CD14-positive monocyte (primary cell): ENCODE data around the gene GPS1. TPM values are rescaled to one million over a fixed set of nuclear protein-coding genes. Genes with fewer than 3 reads are reported as not detected.

Experiments
- DNase-seq, 3 donors: peaks; one replicate each; pipeline ENCODE4 v3.0.0-alpha.2; 2011 to 2022
- H2AFZ ChIP-seq: 2 replicates; pipeline ENCODE4 v1.6.0; 2012; ENCODE audit warnings: mild to moderate bottlenecking, low read depth, low read length, inconsistent platforms; ENCODE audit not compliant: insufficient read depth, poor library complexity, severe bottlenecking
- H3K27ac ChIP-seq, 2 donors: 1 replicate in 1 of 2; 2 replicates in 1 of 2; pipeline ENCODE4 v1.5.1; 2012 to 2013; ENCODE audit warnings: low read length in 2 of 2, control low read depth in 1 of 2, inconsistent platforms in 1 of 2, low read depth in 1 of 2, mild to moderate bottlenecking in 1 of 2
- H3K27me3 ChIP-seq, 2 donors: one replicate each; pipeline versions ENCODE4 v1.6.0 to v1.6.1; 2011 to 2013; ENCODE audit warnings: low read length in 2 of 2; ENCODE audit not compliant: control insufficient read depth in 2 of 2, insufficient read depth in 2 of 2
- H3K36me3 ChIP-seq, 2 donors: replicated peaks in 1 of 2; 1 replicate in 1 of 2; 2 replicates in 1 of 2; pipeline versions ENCODE4 v1.5.1 to v1.6.1; 2012 to 2013; ENCODE audit warnings: low read length in 2 of 2, control low read depth in 1 of 2, inconsistent platforms in 1 of 2, mild to moderate bottlenecking in 1 of 2; ENCODE audit not compliant: insufficient read depth in 2 of 2, control insufficient read depth in 1 of 2
- H3K4me1 ChIP-seq, 2 donors: 1 replicate in 1 of 2; 2 replicates in 1 of 2; pipeline versions ENCODE4 v1.5.1 to v1.6.1; 2012 to 2013; ENCODE audit warnings: low read length in 2 of 2, control low read depth in 1 of 2, inconsistent platforms in 1 of 2, mild to moderate bottlenecking in 1 of 2, moderate library complexity in 1 of 2; ENCODE audit not compliant: insufficient read depth in 2 of 2, control insufficient read depth in 1 of 2
- H3K4me2 ChIP-seq: replicated peaks from 2 replicates; pipeline ENCODE3; 2012; ENCODE audit warnings: low read length, moderate library complexity, mild to moderate bottlenecking; ENCODE audit not compliant: poor library complexity, severe bottlenecking; ENCODE audit errors: extremely low read depth
- H3K4me3 ChIP-seq, 3 experiments: fragments of 200-600 bp in 1 of 3; sonication (generic) in 1 of 3; replicated peaks in 1 of 3; 1 replicate in 2 of 3; 2 replicates in 1 of 3; pipeline ENCODE4 v1.5.1; 2011 to 2013; ENCODE audit warnings: low read length in 3 of 3, mild to moderate bottlenecking in 3 of 3, control low read depth in 2 of 3, low read depth in 2 of 3, inconsistent platforms in 1 of 3, moderate library complexity in 1 of 3
- H3K79me2 ChIP-seq: 2 replicates; pipeline ENCODE4 v1.6.0; 2012; ENCODE audit warnings: mild to moderate bottlenecking, control low read depth, inconsistent platforms, low read length, moderate library complexity; ENCODE audit not compliant: insufficient read depth
- H3K9ac ChIP-seq: 2 replicates; pipeline ENCODE4 v1.6.0; 2017; ENCODE audit warnings: low read length, mild to moderate bottlenecking; ENCODE audit not compliant: insufficient read depth, poor library complexity, severe bottlenecking
- H3K9me3 ChIP-seq, 2 donors: replicated peaks in 1 of 2; 1 replicate in 1 of 2; 2 replicates in 1 of 2; pipeline versions ENCODE4 v1.5.1 to v1.6.1; 2012 to 2013; ENCODE audit warnings: low read length in 2 of 2, control low read depth in 1 of 2; ENCODE audit not compliant: control insufficient read depth in 1 of 2, insufficient read depth in 1 of 2
- H4K20me1 ChIP-seq: 2 replicates; pipeline ENCODE4 v1.6.0; 2012; ENCODE audit warnings: mild to moderate bottlenecking, low read length, control low read depth, moderate library complexity; ENCODE audit not compliant: insufficient read depth
- H3K27ac Mint-ChIP-seq, 7 donors: one replicate each; pipeline ENCODE4 v1.8.0; 2020; ENCODE audit warnings: mild to moderate bottlenecking in 7 of 7, mixed read lengths in 7 of 7, moderate library complexity in 6 of 7, inconsistent platforms in 2 of 7
- H3K27me3 Mint-ChIP-seq, 3 donors: one replicate each; pipeline ENCODE4 v1.8.0; 2021 to 2022; ENCODE audit warnings: low read depth in 3 of 3, mild to moderate bottlenecking in 3 of 3, mixed read lengths in 3 of 3, moderate library complexity in 3 of 3, inconsistent platforms in 1 of 3
- H3K36me3 Mint-ChIP-seq, 2 donors: one replicate each; pipeline ENCODE4 v1.8.0; 2020; ENCODE audit warnings: mixed read lengths in 2 of 2, inconsistent platforms in 1 of 2, mild to moderate bottlenecking in 1 of 2
- H3K4me1 Mint-ChIP-seq: one replicate; pipeline ENCODE4 v1.8.0; 2020; ENCODE audit warnings: mild to moderate bottlenecking, mixed read lengths
- H3K4me3 Mint-ChIP-seq, 2 donors: one replicate each; pipeline ENCODE4 v1.8.0; 2020; ENCODE audit warnings: mild to moderate bottlenecking in 2 of 2, mixed read lengths in 2 of 2, moderate library complexity in 1 of 2
- H3K9me3 Mint-ChIP-seq, 7 donors: one replicate each; pipeline ENCODE4 v1.8.0; 2020 to 2022; ENCODE audit warnings: mixed read lengths in 7 of 7, mild to moderate bottlenecking in 6 of 7, moderate library complexity in 6 of 7, inconsistent platforms in 2 of 7
- WGBS: methylation state at CpG from one replicate; pipeline ENCODE4 v1.1.5; 2013; ENCODE audit warnings: missing lambda C conversion rate; ENCODE audit not compliant: insufficient coverage; 5-methylcytosine and 5-hydroxymethylcytosine counted together
- intact Hi-C, 2 donors: fragments of 100-400 bp; cut with micrococcal nuclease; formaldehyde crosslinking; loops; one replicate each; pipeline versions ENCODE4 v1.15.0 to v1.15.1; 2023
- polyA plus RNA-seq, 3 donors: library from polyadenylated mRNA; depleted of rRNA in 1 of 3; unstranded in 2 of 3; stranded (reverse) in 1 of 3; fragments of 300-500 nt in 2 of 3; fragments of >200 nt in 1 of 3; fragmentation: Illumina TruSeq in 2 of 3; gene quantifications; 1 replicate in 2 of 3; 2 replicates in 1 of 3; pipeline ENCODE4 v1.2.3, GENCODE V29; 2012 to 2021
- TF ChIP-seq, protein P1 (sequence below): fragments of 200-600 bp; IDR thresholded peaks from one replicate; pipeline ENCODE4 v1.8.0; 2022; ENCODE audit warnings: antibody characterized with exemption, mild to moderate bottlenecking

GPS1 gene
- polyA plus RNA-seq, 3 donors, result 101 to 130 (median 110) TPM

DNA sequence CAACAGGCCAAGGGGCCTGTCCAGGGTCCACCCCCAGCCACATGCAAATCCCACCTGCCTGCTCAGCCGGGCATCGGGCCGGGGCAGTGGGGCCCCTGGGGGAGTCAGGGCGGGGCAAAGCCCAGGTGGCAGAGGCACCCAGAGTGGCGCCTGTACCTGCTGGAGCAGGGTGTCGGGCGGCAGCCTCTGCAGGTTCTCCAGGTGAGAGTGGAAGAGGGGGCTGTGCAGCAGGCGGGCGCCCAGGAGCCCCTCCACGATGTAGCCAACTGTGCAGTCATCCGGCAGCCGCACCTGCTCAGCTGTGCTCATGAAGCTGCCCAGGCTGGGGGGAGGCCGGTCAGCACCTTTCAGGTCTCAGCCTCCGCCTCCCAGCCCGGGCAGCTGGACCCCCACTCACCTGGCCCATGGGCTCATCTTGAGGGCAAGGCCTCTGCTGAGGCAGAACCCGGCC lies 2.2 kb upstream of the GPS1 start:
- H3K27me3 Mint-ChIP-seq, result no peaks in the 10 kb centered on the region
- no peak overlapping the region for H3K27ac Mint-ChIP-seq
- no peak overlapping the region for H3K9ac ChIP-seq
- H3K9me3 ChIP-seq, result no peaks in the 10 kb centered on the region
- intact Hi-C loops, result no loop called here
- no peak for DNase-seq
- H3K79me2 ChIP-seq, result peaks cover 24% of the 10 kb centered on the region
- H3K4me3 ChIP-seq, result no peak overlapping the region
- H3K36me3 ChIP-seq, result peaks cover 33 to 42% of the 10 kb centered on the region in 2 donors
- peaks cover 19% of the 10 kb centered on the region for H3K4me1 Mint-ChIP-seq
- H3K36me3 Mint-ChIP-seq, result peaks cover 19 to 49% of the 10 kb centered on the region in 2 donors
- peaks cover 20 to 29% of the 10 kb centered on the region in 2 donors for H3K4me1 ChIP-seq
- H3K4me2 ChIP-seq, result no peak overlapping the region
- no peaks in the 10 kb centered on the region for H3K27me3 ChIP-seq
- H4K20me1 ChIP-seq, result peaks cover 23% of the 10 kb centered on the region
- no peak overlapping the region for H3K4me3 Mint-ChIP-seq
- no peak overlapping the region for H2AFZ ChIP-seq
- 97% methylated on average over 11 of the region's 16 CpGs for WGBS
- no peaks in the 10 kb centered on the region for H3K9me3 Mint-ChIP-seq
- H3K27ac ChIP-seq, result no peak overlapping the region
- TF ChIP-seq, protein P1, sequence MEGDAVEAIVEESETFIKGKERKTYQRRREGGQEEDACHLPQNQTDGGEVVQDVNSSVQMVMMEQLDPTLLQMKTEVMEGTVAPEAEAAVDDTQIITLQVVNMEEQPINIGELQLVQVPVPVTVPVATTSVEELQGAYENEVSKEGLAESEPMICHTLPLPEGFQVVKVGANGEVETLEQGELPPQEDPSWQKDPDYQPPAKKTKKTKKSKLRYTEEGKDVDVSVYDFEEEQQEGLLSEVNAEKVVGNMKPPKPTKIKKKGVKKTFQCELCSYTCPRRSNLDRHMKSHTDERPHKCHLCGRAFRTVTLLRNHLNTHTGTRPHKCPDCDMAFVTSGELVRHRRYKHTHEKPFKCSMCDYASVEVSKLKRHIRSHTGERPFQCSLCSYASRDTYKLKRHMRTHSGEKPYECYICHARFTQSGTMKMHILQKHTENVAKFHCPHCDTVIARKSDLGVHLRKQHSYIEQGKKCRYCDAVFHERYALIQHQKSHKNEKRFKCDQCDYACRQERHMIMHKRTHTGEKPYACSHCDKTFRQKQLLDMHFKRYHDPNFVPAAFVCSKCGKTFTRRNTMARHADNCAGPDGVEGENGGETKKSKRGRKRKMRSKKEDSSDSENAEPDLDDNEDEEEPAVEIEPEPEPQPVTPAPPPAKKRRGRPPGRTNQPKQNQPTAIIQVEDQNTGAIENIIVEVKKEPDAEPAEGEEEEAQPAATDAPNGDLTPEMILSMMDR, result no peak

DNA sequence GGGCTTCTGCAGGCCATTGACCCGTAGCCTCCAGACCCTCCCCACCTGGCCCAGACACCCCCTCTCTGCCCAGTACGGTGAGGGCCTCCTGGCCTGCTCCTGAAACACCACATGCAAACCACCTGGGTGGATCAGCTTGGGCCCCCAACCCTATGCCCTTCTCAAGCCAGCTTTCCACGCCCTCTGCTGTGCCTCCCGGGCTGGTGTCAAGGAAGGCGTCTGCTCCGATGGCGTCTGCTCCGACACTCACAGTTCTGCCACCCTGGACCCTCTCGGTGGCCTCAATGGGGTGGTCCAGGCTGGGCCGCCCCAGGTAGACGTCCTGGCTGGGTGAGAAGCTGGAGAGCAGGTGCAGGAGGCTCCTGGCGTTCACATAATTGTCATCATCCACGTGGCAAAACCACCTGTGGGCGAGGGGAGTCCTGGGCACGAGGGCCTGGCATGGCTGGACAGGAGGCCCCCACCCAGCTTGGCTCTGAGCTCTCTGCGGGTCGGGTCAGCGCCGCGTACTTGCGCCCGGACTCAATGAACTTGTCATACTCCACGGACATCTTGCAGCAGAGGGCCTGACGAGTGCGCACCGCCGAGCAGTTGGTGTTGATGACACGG lies 1.4 kb upstream of the GPS1 start:
- 95% methylated on average over 24 of the region's 28 CpGs for WGBS
- Mint-ChIP-seq H3K27ac (peak overlapping the region in 2 of 7 donors; percentile 12 to 25), H3K4me1 (peaks cover 19% of the 10 kb centered on the region), H3K36me3 (peaks cover 26 to 56% of the 10 kb centered on the region in 2 donors), H3K4me3 (peak overlapping the region; percentile 85 to 94), H3K27me3 (no peaks in the 10 kb centered on the region), H3K9me3 (no peaks in the 10 kb centered on the region)
- Histone ChIP-seq H3K27me3 (no peaks in the 10 kb centered on the region), H3K36me3 (peaks cover 40 to 49% of the 10 kb centered on the region in 2 donors), H3K79me2 (peaks cover 24% of the 10 kb centered on the region), H3K4me3 (peak overlapping the region in 1 of 3 experiments; percentile 88), H3K4me1 (peaks cover 20 to 29% of the 10 kb centered on the region in 2 donors), H3K27ac (no peak overlapping the region), H3K4me2 (peak overlapping the region; percentile 97), H3K9ac (peak overlapping the region; percentile 69), H3K9me3 (no peaks in the 10 kb centered on the region), H4K20me1 (peaks cover 23% of the 10 kb centered on the region), H2AFZ (no peak overlapping the region)
- no peak for DNase-seq
- TF ChIP-seq, protein P1, result no peak
- intact Hi-C loops, result loop anchor here in 1 of 2 donors (5.0 kb wide), 1 partner anchor 47 kb away; the partner anchor contains the start of gene FASN
